GM12878 (cell line): ENCODE data around the gene DHRS7B.

Experiments used
- ATF3 ChIP-seq: IDR thresholded peaks from 2 replicates; pipeline ENCODE4 v1.6.1; 2011; ENCODE audit warnings: low read depth, mild to moderate bottlenecking, low read length, moderate library complexity, borderline replicate concordance; ENCODE audit errors: extremely low read depth
- CHD4 ChIP-seq: fragments of 200-600 bp; sonication (generic); IDR thresholded peaks from 2 replicates; pipeline ENCODE4 v1.6.1; 2016; ENCODE audit warnings: mild to moderate bottlenecking
- CTCF ChIP-seq, 3 experiments: IDR thresholded peaks in 2 of 3; conservative IDR thresholded peaks in 1 of 3; 2 replicates each; pipeline ENCODE4 v1.5.1; 2011; ENCODE audit warnings: low read depth in 3 of 3, low read length in 3 of 3, mild to moderate bottlenecking in 3 of 3, control low read depth in 2 of 3, moderate library complexity in 2 of 3, inconsistent platforms in 1 of 3, mixed read lengths in 1 of 3; ENCODE audit not compliant: control insufficient read depth in 2 of 3, insufficient read depth in 1 of 3; ENCODE audit errors: extremely low read depth in 1 of 3
- EGR1 ChIP-seq, 2 experiments: IDR thresholded peaks; 1 replicate in 1 of 2; 2 replicates in 1 of 2; pipeline ENCODE4 v1.6.1; 2011 to 2012; ENCODE audit warnings: low read depth in 2 of 2, low read length in 2 of 2, borderline replicate concordance in 1 of 2, mild to moderate bottlenecking in 1 of 2, moderate library complexity in 1 of 2
- ETV6 ChIP-seq, 2 experiments: fragments of 450-650 bp in 1 of 2; IDR thresholded peaks in 1 of 2; conservative IDR thresholded peaks in 1 of 2; 2 replicates each; pipeline ENCODE4 v1.6.1; 2014; ENCODE audit warnings: antibody characterized with exemption in 1 of 2, borderline replicate concordance in 1 of 2, low read depth in 1 of 2, mild to moderate bottlenecking in 1 of 2, moderate library complexity in 1 of 2
- IRF3 ChIP-seq: fragments of 450-650 bp; IDR thresholded peaks from 2 replicates; pipeline ENCODE4 v1.6.1; 2014; ENCODE audit warnings: mild to moderate bottlenecking
- MAX ChIP-seq: IDR thresholded peaks from 2 replicates; pipeline ENCODE4 v1.6.1; 2012; ENCODE audit warnings: low read depth, low read length, improper control_type of control experiment
- PAX5 ChIP-seq: IDR thresholded peaks from 2 replicates; pipeline ENCODE4 v1.6.1; 2011; ENCODE audit warnings: low read depth, low read length, borderline replicate concordance
- PKNOX1 ChIP-seq: fragments of 450-650 bp; IDR thresholded peaks from 2 replicates; pipeline ENCODE4 v1.6.1; 2016; ENCODE audit warnings: mild to moderate bottlenecking
- POLR2A ChIP-seq: IDR thresholded peaks from 2 replicates; pipeline ENCODE4 v1.6.1; 2011; ENCODE audit warnings: low read depth, mild to moderate bottlenecking, low read length
- PRDM15 ChIP-seq: fragments of 450-650 bp; formaldehyde crosslinking; IDR thresholded peaks from 2 replicates; pipeline ENCODE4 v1.4.0; 2020; ENCODE audit warnings: mild to moderate bottlenecking, moderate library complexity
- SRF ChIP-seq, 2 experiments: IDR thresholded peaks; 2 replicates each; pipeline ENCODE4 v1.6.1; 2011; ENCODE audit warnings: low read depth in 2 of 2, low read length in 2 of 2, mild to moderate bottlenecking in 1 of 2, moderate library complexity in 1 of 2

GRCh38 chr17:21100636-21101035 lies 26.1 kb upstream of the DHRS7B start:
- TF ChIP-seq MAX (no peak), PRDM15 (no peak), EGR1 (IDR thresholded peaks at IDR 0.05; ENCODE audit: borderline replicate concordance in 1 of 2, low read depth in 2 of 2, low read length in 2 of 2) (no peak), CTCF (IDR thresholded peaks at IDR 0.05 in 2 of 3, conservative IDR thresholded peaks at IDR 0.05 in 1 of 3; ENCODE audit: control insufficient read depth in 2 of 3, extremely low read depth in 1 of 3, insufficient read depth in 1 of 3, low read depth in 3 of 3, low read length in 3 of 3) (no peak), CHD4 (no peak), IRF3 (no peak), POLR2A (no peak), ATF3 (no peak), ETV6 (conservative IDR thresholded peaks at IDR 0.05 in 1 of 2, IDR thresholded peaks at IDR 0.05 in 1 of 2; ENCODE audit: borderline replicate concordance in 1 of 2, low read depth in 1 of 2) (no peak), SRF (IDR thresholded peaks at IDR 0.05; ENCODE audit: low read depth in 2 of 2, low read length in 2 of 2) (no peak), PAX5 (no peak), PKNOX1 (no peak)
